NCI-H82 (cell line): ENCODE measurements around the gene SLC25A20.

Experiments
- DNase-seq: peaks from one replicate; lab custom pipeline; 2025; lab: John Stamatoyannopoulos, UW

Gene SLC25A20

DNA sequence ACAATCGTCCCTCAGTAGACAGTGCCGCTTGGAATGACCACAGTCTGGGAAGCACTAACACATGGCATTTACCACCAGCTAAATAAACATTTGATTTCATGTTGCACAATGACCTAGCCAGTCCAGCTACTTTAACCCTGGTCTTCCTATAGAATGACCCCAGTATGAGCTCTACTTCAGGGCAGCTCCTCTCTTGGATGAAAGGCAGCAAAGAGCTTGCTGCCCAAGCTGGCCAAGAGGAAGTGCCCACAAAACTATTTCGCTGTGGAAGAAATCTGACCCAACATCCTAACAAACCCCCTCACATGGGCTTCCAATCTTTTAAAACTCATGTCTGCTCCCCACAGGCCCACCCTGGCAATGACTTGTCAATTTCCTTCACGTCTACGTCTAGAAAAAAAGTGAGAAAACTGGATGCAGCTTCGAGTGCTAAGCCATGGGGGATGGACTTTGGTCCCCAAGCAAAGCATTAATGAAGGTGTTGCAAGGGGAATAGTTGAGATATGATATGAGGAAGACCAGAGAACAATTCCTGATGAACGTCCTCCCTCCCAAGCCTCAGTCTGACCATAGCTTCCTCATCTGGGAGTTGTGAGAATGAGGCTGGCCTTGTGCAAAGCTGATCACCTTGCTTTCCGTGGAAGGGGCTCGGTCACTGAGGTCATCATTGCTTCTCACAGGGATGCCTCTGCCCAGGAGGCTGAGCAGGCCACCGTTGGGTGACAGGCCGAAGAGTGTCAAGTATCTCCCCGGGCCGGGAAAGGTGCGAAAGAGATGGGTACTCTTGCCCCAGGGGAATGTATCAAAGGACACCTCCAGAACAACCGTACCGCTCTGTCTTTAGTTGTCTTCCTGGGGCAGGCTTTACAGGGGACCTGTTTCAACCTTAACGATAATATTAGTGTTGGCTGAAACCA lies 964 bp downstream of the SLC25A20 start:
- no peak for DNase-seq

DNA sequence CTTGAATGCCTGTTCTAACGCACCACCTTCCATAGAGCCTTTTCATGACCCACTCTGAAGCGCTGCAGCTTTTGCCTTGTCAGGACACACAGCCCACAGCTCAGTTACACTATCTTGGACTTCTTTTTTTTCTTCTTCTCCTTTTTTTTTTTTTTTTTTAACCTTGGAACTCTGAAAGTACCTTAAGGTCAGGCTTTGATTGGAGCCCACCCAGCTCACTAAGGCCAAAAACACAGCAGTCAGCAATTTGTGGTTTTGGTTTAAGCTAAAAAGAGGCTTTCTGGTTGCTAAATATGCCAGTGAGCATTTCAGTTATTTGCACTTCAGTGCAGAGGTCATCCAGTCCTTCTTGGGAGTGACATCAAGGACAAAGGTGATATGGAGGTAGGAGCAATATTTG lies 1.7 kb downstream of the SLC25A20 start:
- DNase-seq: no peak

DNA sequence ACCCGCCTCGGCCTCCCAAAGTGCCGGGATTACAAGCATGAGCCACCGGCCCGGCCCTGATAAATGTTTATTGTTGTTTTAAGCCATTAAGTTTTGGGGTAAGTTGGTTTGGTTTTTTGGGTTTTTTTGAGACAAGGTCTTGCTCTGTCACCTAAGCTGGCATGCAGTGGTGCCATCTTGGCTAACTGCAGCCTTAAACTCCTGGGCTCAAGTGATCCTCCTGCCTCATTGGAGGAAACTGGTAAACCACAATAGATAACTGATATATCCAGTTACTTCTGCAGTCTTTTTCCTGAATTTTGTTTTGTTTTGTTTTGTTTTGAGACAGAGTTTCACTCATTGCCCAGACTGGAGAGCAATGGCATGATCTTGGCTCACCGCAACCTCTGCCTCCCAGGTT lies 4.2 kb downstream of the SLC25A20 start:
- DNase-seq: no peak

DNA sequence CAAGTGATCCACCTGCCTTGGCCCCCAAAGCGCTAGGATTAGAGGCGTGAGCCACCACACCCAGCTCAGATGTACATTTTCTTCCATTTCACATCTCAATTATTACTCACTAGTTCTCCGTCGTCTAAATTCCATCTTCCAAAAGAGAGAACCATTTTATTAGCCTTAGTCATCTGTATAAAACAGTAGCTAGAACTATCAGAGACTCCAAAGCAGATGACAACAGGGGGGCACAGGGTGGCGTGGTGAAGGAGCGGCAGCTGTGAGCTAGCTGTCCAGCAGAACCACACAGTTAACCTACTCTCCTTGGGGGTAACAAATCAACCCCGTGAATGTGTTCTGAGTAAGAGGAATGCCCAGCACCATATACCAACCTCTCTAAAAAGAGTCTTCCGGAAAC lies 7.1 kb downstream of the SLC25A20 start:
- DNase-seq: no peak

DNA sequence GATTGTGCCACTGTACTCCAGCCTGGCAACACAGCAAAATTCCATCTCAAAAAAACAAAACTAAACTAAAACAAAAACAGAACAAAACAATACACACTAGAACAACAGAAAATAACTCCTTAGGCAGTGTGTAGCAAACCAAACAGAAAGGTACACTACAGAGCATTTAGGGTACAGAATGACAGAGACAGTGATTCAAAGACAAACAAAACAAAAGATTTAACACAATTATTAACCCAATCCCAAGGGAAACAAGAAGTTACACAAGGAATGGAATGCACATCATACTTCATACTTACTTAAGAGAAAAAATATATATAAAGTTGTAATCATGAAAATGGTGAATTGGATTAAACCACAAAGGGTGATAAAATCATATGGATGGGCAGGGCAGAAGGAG lies 12.9 kb downstream of the SLC25A20 start:
- no peak for DNase-seq

DNA sequence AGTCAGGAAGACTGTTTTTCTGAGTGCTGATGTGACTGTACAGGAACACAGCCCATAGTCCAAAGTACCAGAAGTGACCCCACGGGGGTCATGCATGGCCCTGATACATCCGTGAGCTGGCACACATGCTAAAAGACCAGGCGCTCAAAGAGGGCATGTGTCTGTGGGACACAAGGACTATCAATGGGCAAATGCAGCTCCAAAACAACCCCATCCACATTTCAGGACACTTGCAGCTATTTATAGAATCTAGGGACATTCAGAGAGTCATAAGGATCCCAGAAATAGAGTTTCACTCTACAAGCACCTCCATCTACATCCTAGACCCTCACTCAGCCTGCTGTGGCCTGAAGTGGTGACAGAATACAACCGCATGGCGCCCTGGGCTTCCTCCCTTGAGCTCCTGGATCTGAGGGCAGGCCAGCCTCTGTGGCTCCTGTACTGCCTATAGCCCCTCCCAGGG lies 17.0 kb downstream of the SLC25A20 start:
- DNase-seq: no peak

DNA sequence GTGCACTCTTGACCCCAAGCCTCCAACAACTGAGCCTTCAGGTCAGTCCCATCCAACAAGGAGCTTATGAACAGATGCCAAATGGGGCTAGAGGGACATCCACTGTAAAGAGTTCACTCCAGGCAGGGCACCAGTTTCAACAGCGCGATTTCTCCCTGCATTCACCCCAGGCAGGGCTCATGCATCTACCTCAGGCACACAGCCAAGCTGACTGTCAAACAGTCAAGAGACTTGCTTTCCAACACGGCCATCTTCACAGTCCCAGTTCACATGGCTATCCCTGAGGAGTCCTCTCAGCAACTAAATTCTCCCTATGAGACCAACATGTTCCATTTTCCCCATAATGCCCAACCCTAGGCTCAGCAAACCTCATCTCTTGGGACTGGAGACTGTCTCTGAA lies 17.7 kb downstream of the SLC25A20 start:
- no peak for DNase-seq

DNA sequence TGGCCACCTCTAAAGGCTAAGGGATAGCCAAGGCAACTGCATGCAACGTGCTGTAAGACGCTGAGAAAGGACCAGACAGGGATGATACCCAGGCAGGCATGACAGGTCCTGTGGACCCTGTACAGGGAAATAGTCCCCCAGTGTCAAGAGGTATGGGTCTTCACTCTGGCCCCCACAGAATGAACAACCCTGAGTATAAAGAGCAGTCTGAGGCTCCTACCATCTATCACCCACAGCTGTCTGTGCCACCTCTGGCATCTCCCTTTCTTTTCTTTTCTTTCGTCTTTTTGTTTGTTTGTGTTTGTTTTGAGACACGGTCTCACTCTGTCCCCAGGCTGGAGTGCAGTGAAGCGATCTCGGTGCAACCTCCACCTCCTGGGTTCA lies 18.7 kb downstream of the SLC25A20 start:
- no peak for DNase-seq

DNA sequence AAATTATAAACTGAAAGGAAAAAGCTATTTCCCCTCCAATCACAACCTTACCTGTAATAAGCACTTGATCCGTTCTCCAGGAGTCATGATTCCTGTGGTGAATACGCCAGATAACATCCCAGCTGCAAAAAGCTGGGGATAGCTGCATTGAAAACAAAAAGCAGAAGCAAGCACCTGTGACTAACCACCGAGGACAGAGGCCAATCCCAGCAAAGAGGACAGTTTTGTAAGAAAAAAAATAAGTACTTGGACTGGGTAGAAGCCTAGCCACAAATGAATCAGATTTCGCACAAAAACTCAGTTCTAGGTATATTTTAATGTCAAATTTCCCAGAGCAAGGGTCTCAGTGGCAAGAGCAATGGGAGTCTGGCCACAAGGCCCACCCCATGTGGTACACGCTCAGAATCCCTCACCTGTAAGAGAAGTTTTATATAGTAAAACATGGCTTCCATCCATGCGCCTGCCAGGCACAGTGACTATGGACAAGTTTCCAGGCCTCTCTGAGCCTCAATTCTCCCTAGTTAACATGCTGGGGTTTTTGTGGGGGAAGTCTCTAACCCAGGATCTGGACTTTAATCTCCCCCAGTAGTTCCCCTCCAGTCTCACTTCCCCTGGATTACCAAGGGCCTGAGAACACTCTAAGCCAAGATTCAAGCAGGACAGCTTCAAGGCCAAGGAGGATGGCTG lies 19.2 kb downstream of the SLC25A20 start:
- DNase-seq: no peak

DNA sequence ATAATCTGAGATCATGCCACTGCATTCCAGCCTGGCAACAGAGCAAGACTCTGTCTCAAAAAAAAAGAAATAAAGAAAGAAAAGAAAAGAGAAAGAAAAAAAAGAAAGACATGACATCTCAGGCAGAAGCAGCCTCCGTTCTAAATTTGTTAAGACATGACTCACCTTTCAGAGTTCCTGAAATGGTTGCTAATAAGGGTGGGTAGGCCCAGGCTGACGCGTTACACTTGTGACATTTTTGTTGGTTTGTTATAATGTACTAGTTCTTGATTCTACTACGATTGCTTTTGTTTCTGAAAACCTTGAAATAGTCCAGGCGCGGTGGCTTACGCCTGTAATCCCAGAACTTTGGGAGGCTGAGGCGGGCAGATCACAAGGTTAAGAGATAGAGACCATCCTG lies 21.0 kb downstream of the SLC25A20 start:
- DNase-seq: no peak

DNA sequence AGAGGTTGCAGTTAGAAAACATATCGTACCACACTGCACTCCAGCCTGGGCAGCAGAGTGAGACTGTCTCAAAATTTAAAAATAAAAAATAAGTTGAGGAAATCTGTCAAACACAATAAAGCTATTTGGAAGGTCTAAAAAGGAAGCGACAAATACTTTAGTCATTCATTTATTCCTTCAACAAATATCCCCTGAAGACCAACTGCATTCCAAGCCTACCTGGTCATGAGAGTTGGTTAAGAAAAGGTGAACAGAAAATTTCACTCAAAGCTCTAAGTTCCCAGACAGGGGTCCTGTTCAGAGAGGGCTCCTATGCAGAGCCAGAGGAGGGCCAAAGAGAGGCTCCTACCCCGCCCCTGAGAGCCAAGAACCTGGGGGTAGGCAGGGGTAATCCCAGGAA lies 35.6 kb downstream of the SLC25A20 start:
- no peak for DNase-seq

DNA sequence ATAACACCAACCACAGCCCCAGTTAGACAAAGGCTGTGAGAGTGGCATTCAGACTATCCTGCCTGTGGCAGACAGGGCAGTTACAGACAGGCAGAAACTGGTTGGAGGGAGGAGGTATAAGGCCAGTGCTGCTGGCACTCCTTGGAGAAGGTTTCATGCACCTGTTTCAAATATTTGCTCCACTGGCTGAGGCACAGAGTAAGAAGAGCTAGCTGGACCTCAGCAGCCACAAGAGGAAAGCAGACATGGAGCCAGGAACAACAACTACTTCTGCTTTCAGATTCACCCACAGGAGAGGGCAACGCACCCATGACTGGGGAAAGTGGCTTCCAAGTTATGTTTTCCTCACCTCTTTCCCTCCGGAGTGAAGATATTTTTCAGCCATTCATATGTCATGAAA lies 39.5 kb downstream of the SLC25A20 start:
- DNase-seq: no peak

DNA sequence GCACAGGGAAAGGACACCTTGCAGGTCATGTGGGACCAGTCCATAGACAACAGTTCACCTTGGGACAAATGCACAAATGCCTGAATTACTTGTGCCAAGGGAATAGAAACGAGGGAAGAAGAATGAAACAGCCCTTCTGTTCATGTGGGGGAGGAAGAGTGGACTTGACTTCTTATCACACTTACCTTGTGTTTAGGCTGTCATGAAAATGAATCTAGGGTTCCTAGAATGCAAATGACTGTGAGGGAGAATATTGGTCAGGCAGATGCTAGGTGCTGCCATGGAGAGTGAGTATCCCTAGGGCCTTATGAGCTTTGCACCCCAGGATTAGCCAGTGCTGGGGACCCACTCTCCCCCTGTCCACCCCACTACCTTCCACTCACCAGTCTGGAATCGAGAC lies 40.0 kb downstream of the SLC25A20 start:
- no peak for DNase-seq

DNA sequence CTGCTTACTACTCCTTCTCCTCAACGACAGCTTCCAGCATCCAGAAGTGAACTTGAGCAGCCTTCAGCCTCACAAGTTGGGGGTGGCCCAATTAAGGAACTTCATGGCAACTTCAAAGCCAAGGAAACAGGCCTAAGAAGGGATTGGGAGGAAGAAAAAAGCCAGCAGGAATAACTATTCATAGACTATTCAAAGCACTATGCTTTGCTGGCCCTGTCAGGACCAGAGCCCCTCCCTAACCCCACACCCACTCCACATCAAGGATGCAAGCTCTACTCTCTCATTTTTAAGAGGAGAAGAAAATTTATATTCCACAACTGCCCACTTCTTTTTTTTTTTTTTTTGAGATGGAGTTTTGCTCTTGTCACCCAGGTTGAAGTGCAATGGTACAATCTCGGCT lies 41.0 kb downstream of the SLC25A20 start:
- no peak for DNase-seq

DNA sequence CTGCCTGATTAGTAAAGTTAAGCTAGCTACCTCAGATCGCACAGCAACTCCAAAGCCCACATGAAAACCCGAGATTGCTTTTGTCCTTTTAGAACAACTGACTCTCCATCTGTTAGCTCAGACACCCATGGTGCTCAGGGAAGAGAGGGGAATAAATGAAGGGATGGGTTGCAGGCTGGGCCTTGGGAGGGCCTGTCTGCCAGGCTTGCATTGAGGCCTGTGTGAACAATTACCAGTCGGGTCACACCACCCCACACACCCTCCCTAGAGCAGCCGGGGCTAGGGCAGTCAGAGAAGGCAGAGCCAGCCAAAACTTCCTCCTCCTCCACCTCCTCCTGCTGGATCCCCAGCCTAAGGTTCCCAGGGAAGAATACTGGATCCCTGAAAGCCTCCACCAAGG lies 42.2 kb downstream of the SLC25A20 start:
- DNase-seq: no peak

DNA sequence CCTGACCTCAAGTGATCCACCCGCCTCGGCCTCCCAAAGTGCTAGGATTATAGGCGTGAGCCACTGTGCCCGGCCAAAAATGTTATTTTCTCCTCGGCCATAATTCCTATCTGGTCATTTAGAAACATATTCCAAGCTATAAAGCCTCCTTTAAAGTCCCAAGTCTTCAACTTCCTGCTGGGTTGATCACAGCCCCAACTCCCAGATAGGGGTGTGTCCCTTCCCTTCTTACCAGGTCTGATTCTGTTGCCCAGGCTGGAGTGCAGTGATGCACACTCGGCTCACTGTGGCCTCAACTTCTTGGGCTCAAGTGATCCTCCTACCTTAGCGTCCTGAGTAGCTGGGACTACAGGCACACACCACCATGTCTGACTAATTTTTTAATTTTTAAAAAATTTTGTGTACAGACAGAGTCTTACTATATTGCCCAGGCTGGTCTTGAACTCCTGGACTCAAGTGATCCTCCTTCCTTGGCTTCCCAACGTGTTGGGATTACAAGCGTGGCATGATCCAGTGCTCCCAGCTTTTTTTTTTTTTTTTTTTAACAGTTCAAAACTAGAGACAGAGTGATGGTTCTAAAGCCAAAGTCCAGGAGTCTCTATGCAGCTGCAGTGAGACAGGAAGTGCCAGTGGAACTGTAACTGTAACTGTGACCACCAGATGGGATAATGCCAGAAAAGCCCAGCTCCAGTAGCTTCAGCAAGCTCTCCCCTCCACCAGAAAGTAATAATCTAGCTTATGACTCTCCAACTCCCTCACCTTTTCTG lies 42.8 kb downstream of the SLC25A20 start:
- DNase-seq: no peak

DNA sequence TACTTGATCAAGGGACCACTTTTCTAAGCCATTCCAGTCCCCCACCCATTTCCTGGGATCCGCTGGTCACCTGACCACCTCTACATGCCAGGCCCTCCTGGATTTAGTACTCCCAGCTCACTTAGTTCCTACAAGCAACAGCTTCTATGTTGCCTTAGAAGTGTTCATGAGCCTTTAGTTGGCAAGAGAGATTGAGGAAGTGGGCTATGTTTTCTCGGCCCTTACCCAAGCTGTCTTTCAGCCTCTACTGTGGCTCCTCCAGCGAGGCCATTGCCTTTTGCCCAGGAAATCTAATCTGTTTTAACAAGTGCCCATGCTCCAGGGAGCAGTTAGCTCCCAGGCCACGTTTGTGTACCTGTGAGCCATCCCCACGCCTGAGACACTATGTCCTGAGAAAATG lies 46.5 kb downstream of the SLC25A20 start:
- no peak for DNase-seq

DNA sequence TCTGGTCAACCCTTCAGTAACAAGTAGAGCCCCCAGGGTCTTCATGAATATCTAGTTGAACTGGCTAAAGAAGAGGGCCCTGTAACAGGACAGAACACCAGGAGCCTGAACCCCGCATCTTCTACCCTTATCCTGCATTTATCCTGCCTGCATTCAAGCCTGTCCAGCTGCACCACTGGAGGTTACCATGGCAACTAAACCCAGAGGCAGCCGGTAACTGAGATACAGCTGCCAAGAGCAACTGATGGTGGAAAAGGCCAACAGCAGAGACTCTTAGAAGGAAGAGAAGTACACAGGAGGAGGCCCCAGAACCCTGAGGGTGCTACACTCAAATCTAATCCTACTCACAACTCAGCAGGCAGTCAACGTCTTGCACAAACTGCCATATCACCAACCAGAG lies 47.3 kb downstream of the SLC25A20 start:
- peak; percentile 78 for DNase-seq

DNA sequence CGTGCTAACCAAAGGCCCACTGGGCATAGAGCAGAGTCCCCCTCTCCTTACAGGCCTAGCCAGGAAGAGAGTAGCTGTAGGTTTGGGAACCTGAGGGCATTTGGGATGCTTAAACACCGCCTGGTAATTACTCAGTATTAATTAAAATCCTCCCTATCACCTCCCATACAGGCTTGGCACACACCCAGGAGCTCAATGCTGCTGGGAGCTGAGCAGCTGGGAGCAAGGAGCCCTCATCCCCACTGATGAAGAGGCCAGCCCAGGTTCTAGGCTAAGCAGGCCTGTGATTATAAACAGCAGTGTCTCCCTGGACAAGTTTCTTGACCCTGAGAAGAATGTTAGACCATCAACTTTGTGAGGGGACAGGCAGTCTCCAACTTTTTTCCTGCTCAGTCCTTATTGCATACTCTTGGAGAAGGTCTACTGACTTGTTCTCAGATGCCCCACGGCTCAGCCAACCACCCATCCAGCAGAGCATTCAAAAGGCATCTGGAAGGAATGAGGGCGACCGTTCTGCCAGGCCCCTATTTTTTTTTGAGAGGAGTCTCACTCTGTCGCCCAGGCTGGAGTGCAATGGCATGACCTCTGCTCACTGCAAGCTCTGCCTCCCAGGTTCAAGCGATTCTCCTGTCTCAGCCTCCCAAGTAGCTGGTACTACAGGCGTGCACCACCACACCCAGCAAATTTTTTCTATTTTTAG lies 49.7 kb downstream of the SLC25A20 start:
- peak; percentile 81 for DNase-seq

DNA sequence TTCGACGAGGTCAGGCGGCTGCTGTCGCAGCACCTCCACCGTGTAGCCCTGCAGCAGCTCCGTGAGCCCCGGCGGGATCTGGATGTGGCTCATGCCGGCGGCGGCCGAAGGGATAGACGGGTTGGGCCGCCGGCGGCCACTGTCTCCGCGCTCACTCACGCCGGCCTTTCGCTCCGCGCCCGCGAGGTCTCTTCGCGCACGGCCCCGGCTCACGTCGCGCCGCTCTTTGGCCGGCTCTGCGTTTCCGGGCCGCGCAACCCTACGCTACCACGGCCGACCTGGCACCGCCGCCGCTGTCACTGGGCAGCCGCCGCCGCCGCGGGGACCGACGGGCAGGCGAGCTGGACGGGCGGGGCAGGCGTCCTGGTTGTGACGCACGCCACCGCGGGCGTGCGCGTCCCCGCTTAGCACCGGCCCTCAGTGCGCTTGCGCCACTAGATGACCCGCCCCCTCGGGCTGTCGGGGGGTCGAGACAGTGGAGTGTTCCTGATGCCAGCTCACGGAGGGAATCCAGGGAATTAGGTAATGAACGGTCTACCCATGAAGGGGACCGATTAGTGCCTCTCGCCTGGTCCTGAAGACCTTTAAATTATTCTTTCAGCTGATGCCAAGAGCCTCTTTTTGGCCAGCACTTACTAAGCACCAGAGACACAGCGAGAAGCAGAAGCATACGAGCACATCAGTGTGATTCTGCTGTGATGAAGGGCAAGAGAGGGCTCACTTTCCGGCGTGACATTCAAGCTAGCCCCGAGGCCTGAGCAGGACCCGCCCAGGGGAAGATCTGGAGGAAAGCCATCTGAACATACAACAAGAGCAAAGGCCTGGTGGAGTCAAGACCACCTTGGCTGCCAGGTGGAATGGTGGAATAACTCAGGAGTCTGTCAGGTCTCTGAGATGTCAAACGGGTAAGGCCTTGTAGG lies 50.9 kb downstream of the SLC25A20 start, which contains the start of gene PRKAR2A:
TSS of gene PRKAR2A (minus strand) at position 371 of the 920 bp plus-strand sequence. CDS start at position 93, 278 bp downstream.
- DNase-seq: peak; percentile 92

DNA sequence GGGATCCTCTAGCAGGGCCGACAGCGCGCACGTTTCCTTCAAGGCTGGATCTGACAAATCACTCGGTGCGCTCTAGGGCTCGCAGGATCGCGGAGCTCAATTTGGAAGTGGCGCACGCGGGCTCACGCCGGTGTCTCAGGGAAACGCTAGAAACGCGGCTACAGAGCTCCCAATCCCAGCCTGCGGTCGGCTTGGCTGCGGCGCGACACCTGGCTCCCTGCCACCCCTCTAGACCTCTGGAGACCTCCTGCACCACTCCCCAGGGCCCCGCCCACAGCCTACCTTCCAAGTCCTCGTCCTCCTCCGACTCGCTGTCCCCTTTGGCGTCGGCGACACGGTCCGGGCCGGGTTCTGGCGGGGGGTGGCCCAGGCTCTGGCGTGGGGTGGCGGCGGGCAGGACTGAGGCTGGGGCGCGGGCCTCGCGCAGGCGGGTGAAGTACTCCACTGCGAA lies 51.6 kb downstream of the SLC25A20 start:
- DNase-seq: peak; percentile 85
